Cardiac muscle cell (in vitro differentiated cells and primary cell): ENCODE data around the gene CNTNAP1. TPM values are rescaled to one million over a fixed set of nuclear protein-coding genes. Genes with fewer than 3 reads are reported as not detected.

Source experiments
- DNase-seq, 2 donors: peaks; one replicate each; pipeline versions ENCODE4 v3.0.0 to v3.0.0-alpha.2; 2010 to 2017; ENCODE audit warnings: low read depth in 1 of 2, low spot score in 1 of 2
- H3K27ac ChIP-seq: fragments of 200-600 bp; sonication (generic); 2 replicates; pipeline ENCODE4 v1.5.1; 2016
- H3K27me3 ChIP-seq: fragments of 200-600 bp; sonication (generic); 2 replicates; pipeline ENCODE4 v1.6.0; 2016; ENCODE audit warnings: control low read depth
- H3K36me3 ChIP-seq: fragments of 200-600 bp; sonication (generic); 2 replicates; pipeline ENCODE4 v1.5.1; 2016; ENCODE audit warnings: control low read depth
- H3K4me1 ChIP-seq: fragments of 200-600 bp; sonication (generic); 2 replicates; pipeline ENCODE4 v1.8.1; 2017; ENCODE audit warnings: low read depth, mild to moderate bottlenecking, mixed run types
- H3K4me3 ChIP-seq: fragments of 200-600 bp; sonication (generic); 2 replicates; pipeline ENCODE4 v1.5.1; 2016; ENCODE audit warnings: mild to moderate bottlenecking
- H3K9me3 ChIP-seq: fragments of 200-600 bp; sonication (generic); 2 replicates; pipeline ENCODE4 v1.5.1; 2017; ENCODE audit warnings: low read depth, mild to moderate bottlenecking, control low read depth
- CTCF ChIP-seq: IDR thresholded peaks from 2 replicates; pipeline ENCODE4 v1.5.1; 2012; ENCODE audit warnings: low read depth, mild to moderate bottlenecking, low read length
- polyA plus RNA-seq: library from polyadenylated mRNA; unstranded; fragments of >200 nt; fragmentation: Nextera tagmentation; extraction: Ambion mirVana; gene quantifications from 2 replicates; pipeline ENCODE4 v1.2.1, GENCODE V29; 2016
- total RNA-seq: library from RNA; depleted of rRNA; stranded (reverse); fragments of >200 nt; gene quantifications from 2 replicates; pipeline ENCODE4 v1.2.3, GENCODE V29; 2016

The CNTNAP1 gene
- total and polyA plus RNA-seq, 2 experiments from 2014 or later: 3.9 to 17.9 TPM

- Histone ChIP-seq H3K36me3 (peaks cover 30% of the 10 kb centered on the region), H3K27ac (no peak overlapping the region)
Measured at GRCh38 chr17:42694524-42694923, 12.2 kb downstream of the CNTNAP1 start.

GRCh38 chr17:42695500-42695899 is 13.2 kb downstream of the CNTNAP1 start:
- H3K4me1 ChIP-seq: no peaks in the 10 kb centered on the region
- TF ChIP-seq CTCF: no peak
- H3K27ac ChIP-seq: no peak overlapping the region
- DNase-seq: no peak
- peaks cover 30% of the 10 kb centered on the region for H3K36me3 ChIP-seq
- H3K4me3 ChIP-seq: no peak overlapping the region
- no peaks in the 10 kb centered on the region for H3K27me3 ChIP-seq
- H3K9me3 ChIP-seq: no peaks in the 10 kb centered on the region

More at GRCh38 chr17:42694524-42694923, 12.2 kb downstream of the CNTNAP1 start:
- Histone ChIP-seq H3K9me3 (no peaks in the 10 kb centered on the region), H3K4me3 (no peak overlapping the region), H3K27me3 (no peaks in the 10 kb centered on the region), H3K4me1 (no peaks in the 10 kb centered on the region)
- no peak for TF ChIP-seq CTCF
- no peak for DNase-seq

GRCh38 chr17:42697108-42697811 is 14.9 kb downstream of the CNTNAP1 start:
- no peak for TF ChIP-seq CTCF
- H3K4me1 ChIP-seq: no peaks in the 10 kb centered on the region
- no peak overlapping the region for H3K27ac ChIP-seq
- H3K36me3 ChIP-seq: peaks cover 25% of the 10 kb centered on the region
- H3K27me3 ChIP-seq: no peaks in the 10 kb centered on the region
- H3K4me3 ChIP-seq: no peak overlapping the region
- no peak for DNase-seq
- no peaks in the 10 kb centered on the region for H3K9me3 ChIP-seq

- H3K4me3 ChIP-seq: no peak overlapping the region
- no peaks in the 10 kb centered on the region for H3K9me3 ChIP-seq
- H3K36me3 ChIP-seq: peaks cover 33% of the 10 kb centered on the region
- no peak overlapping the region for H3K27ac ChIP-seq
- no peaks in the 10 kb centered on the region for H3K27me3 ChIP-seq
- no peak for TF ChIP-seq CTCF
- no peaks in the 10 kb centered on the region for H3K4me1 ChIP-seq
- DNase-seq: peak in 1 of 2 donors; percentile 90
Measured at GRCh38 chr17:42698736-42699414, 16.5 kb downstream of the CNTNAP1 start.

GRCh38 chr17:42699415-42699740 is 17.0 kb downstream of the CNTNAP1 start:
- Histone ChIP-seq H3K27ac (no peak overlapping the region), H3K36me3 (peaks cover 34% of the 10 kb centered on the region)

More at GRCh38 chr17:42699415-42699740, 17.0 kb downstream of the CNTNAP1 start:
- Histone ChIP-seq H3K27me3 (no peaks in the 10 kb centered on the region), H3K4me1 (no peaks in the 10 kb centered on the region), H3K9me3 (no peaks in the 10 kb centered on the region), H3K4me3 (no peak overlapping the region)
- no peak for DNase-seq
- TF ChIP-seq CTCF: no peak
